22Rv1 (cell line): ENCODE measurements around the gene MADD.

Experiments used
- CTCF ChIP-seq: fragments of 450-650 bp; IDR thresholded peaks from 2 replicates; pipeline ENCODE4 v1.5.1; 2017; ENCODE audit warnings: mild to moderate bottlenecking
- ZFX ChIP-seq: fragments of 450-650 bp; IDR thresholded peaks from 2 replicates; pipeline ENCODE4 v1.6.1; 2017; ENCODE audit warnings: antibody characterized with exemption, borderline replicate concordance

- TF ChIP-seq CTCF (no peak), ZFX (no peak)
Measured at GRCh38 chr11:47361419-47361818, 91.5 kb downstream of the MADD start.
